HFFc6 (cell line): ENCODE results near the gene AURKA. TPM values are rescaled to one million over a fixed set of nuclear protein-coding genes. Genes with fewer than 3 reads are reported as not detected.

Experiments
- DNase-seq: peaks from one replicate; pipeline ENCODE4 v3.0.0-alpha.2; 2018
- H3K27ac Mint-ChIP-seq: 2 replicates; pipeline ENCODE4 v1.8.0; 2020; ENCODE audit warnings: mild to moderate bottlenecking, mixed read lengths
- H3K27me3 Mint-ChIP-seq: 2 replicates; pipeline ENCODE4 v1.8.0; 2021; ENCODE audit warnings: mild to moderate bottlenecking, moderate library complexity, mixed read lengths; ENCODE audit not compliant: insufficient read depth
- H3K36me3 Mint-ChIP-seq: 2 replicates; pipeline ENCODE4 v1.8.0; 2021; ENCODE audit warnings: low read depth, mixed read lengths
- H3K4me1 Mint-ChIP-seq: 2 replicates; pipeline ENCODE4 v1.8.0; 2020; ENCODE audit warnings: low read depth, mixed read lengths
- H3K4me3 Mint-ChIP-seq: 2 replicates; pipeline ENCODE4 v1.8.0; 2020; ENCODE audit warnings: mild to moderate bottlenecking, moderate library complexity, mixed read lengths
- H3K9me3 Mint-ChIP-seq: 2 replicates; pipeline ENCODE4 v1.8.0; 2020; ENCODE audit warnings: mild to moderate bottlenecking, mixed read lengths
- total RNA-seq, 6 experiments: library from RNA; stranded (reverse); fragmentation: NEBNext Ultra II Directional; extraction: Animal tissue kit (Norgen Biotek cat#: 25700); gene quantifications; 2 replicates in 1 of 6; 3 replicates in 5 of 6; pipeline ENCODE4 v1.2.3, GENCODE V29; 2021
- TF ChIP-seq, protein P1 (sequence below): fragments of 200-600 bp; sonication (generic); IDR thresholded peaks from 2 replicates; pipeline ENCODE4 v1.5.0; 2021; ENCODE audit warnings: antibody characterized with exemption, mild to moderate bottlenecking

AURKA gene
- total RNA-seq, 6 experiments from 2014 or later: 37.2 to 82.0 (median 77.1) TPM

- H3K27ac Mint-ChIP-seq: no peak overlapping the region
- H3K36me3 Mint-ChIP-seq: no peaks in the 10 kb centered on the region
- H3K9me3 Mint-ChIP-seq: no peaks in the 10 kb centered on the region
- H3K4me1 Mint-ChIP-seq: peaks cover 48% of the 10 kb centered on the region
- H3K4me3 Mint-ChIP-seq: peak overlapping the region; percentile 29; the same call in 1 of the 2 replicates
- H3K27me3 Mint-ChIP-seq: peaks cover 9% of the 10 kb centered on the region
- TF ChIP-seq, protein P1, sequence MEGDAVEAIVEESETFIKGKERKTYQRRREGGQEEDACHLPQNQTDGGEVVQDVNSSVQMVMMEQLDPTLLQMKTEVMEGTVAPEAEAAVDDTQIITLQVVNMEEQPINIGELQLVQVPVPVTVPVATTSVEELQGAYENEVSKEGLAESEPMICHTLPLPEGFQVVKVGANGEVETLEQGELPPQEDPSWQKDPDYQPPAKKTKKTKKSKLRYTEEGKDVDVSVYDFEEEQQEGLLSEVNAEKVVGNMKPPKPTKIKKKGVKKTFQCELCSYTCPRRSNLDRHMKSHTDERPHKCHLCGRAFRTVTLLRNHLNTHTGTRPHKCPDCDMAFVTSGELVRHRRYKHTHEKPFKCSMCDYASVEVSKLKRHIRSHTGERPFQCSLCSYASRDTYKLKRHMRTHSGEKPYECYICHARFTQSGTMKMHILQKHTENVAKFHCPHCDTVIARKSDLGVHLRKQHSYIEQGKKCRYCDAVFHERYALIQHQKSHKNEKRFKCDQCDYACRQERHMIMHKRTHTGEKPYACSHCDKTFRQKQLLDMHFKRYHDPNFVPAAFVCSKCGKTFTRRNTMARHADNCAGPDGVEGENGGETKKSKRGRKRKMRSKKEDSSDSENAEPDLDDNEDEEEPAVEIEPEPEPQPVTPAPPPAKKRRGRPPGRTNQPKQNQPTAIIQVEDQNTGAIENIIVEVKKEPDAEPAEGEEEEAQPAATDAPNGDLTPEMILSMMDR: no peak
- no peak for DNase-seq
Measured at GRCh38 chr20:56348746-56349145, 43.3 kb downstream of the AURKA start.

GRCh38 chr20:56348305-56348693 is 43.7 kb downstream of the AURKA start:
- no peak for DNase-seq
- Mint-ChIP-seq H3K36me3 (no peaks in the 10 kb centered on the region), H3K27ac (no peak overlapping the region), H3K4me3 (peak overlapping the region; percentile 29), H3K4me1 (peaks cover 48% of the 10 kb centered on the region), H3K9me3 (no peaks in the 10 kb centered on the region), H3K27me3 (peaks cover 9% of the 10 kb centered on the region)
- TF ChIP-seq, protein P1: no peak

GRCh38 chr20:56347628-56348304 is 44.2 kb downstream of the AURKA start:
- H3K9me3 Mint-ChIP-seq: no peaks in the 10 kb centered on the region
- H3K36me3 Mint-ChIP-seq: no peaks in the 10 kb centered on the region
- H3K27ac Mint-ChIP-seq: no peak overlapping the region
- no peak overlapping the region for H3K4me3 Mint-ChIP-seq
- peaks cover 11% of the 10 kb centered on the region for H3K27me3 Mint-ChIP-seq
- H3K4me1 Mint-ChIP-seq: peaks cover 45% of the 10 kb centered on the region
- no peak for DNase-seq
- TF ChIP-seq, protein P1: no peak

DNA sequence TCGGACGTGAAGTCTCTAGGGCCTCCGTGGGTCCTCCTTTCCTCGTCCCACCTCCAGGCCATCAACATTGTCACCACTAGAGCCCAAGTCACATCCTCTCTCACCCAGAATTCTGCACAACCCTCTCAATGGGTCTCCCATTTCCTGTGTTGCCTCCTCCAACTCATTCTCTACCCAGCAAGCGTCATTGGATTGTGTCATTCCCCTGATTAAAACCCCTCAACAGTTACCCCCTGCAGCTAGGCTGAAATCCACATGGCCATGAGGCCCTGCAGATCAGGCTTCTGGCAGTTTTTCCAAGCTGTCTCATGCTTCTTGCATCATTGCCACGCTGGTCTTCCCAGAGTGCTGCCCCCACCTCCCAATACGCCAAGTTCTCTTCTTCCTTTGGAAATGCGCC is 46.1 kb downstream of the AURKA start:
- Mint-ChIP-seq H3K27me3 (peaks cover 11% of the 10 kb centered on the region), H3K36me3 (no peaks in the 10 kb centered on the region)
- DNase-seq: no peak

GRCh38 chr20:56343861-56344381 is 48.1 kb downstream of the AURKA start:
- H3K27me3 Mint-ChIP-seq: peaks cover 21% of the 10 kb centered on the region
- H3K9me3 Mint-ChIP-seq: no peaks in the 10 kb centered on the region
- peaks cover 14% of the 10 kb centered on the region for H3K4me1 Mint-ChIP-seq
- no peaks in the 10 kb centered on the region for H3K36me3 Mint-ChIP-seq
- no peak overlapping the region for H3K27ac Mint-ChIP-seq
- DNase-seq: peak; percentile 18
- H3K4me3 Mint-ChIP-seq: peak overlapping the region; percentile 30; the same call in 1 of the 2 replicates
- TF ChIP-seq, protein P1: peak; percentile 85

More for the DNA sequence above, 46.1 kb downstream of the AURKA start:
- Mint-ChIP-seq H3K4me3 (no peak overlapping the region), H3K9me3 (no peaks in the 10 kb centered on the region), H3K27ac (no peak overlapping the region), H3K4me1 (peaks cover 30% of the 10 kb centered on the region)
- TF ChIP-seq, protein P1: no peak
